GM12878 (cell line): Measurements from ENCODE around the gene CD27. TPM values are rescaled to one million over a fixed set of nuclear protein-coding genes. Genes with fewer than 3 reads are reported as not detected.

Experiments used
- ATAC-seq: fragments of 200-7000 bp; cut with Tn5 transposase; 3 replicates; pipeline ENCODE4 v1.9.1; 2020; ENCODE audit warnings: mild to moderate bottlenecking, moderate library complexity
- BruUV-seq: library from RNA; stranded (reverse); fragments of 400-500 nt; replicated peaks from 2 replicates; lab custom pipeline; 2021; lab: Mats Ljungman, UMichigan
- CTCF ChIA-PET: fragments of 300-600 bp; sonication (Branson Sonifier 250); formaldehyde crosslinking; extraction: SDS; loops from one replicate; lab custom pipeline; 2021; ENCODE audit warnings: inconsistent platforms; lab: Yijun Ruan, JAX
- POLR2A ChIA-PET: fragments of 350-600 bp; formaldehyde crosslinking; extraction: SDS; loops from one replicate; lab custom pipeline; 2021; ENCODE audit warnings: inconsistent platforms; lab: Charles Lee
- RAD21 ChIA-PET: fragments of 300-600 bp; sonication (Branson Sonifier 250); formaldehyde crosslinking; loops from one replicate; lab custom pipeline; 2023; ENCODE audit warnings: antibody characterized with exemption; ENCODE audit not compliant: unreplicated experiment; lab: Charles Lee
- SMC1A ChIA-PET: fragments of 300-600 bp; sonication (Branson Sonifier 250); formaldehyde crosslinking; loops from one replicate; lab custom pipeline; 2023; ENCODE audit not compliant: unreplicated experiment, uncharacterized antibody; lab: Charles Lee
- DNase-seq: peaks from one replicate; pipeline ENCODE4 v3.0.0-alpha.2; 2011; ENCODE audit warnings: low read depth, low spot score
- FAIRE-seq: peaks from 3 replicates; lab custom pipeline; 2011; peaks lifted over from hg19 to GRCh38; lab: Jason Lieb, UNC
- H2AFZ ChIP-seq: 2 replicates; pipeline ENCODE4 v1.6.0; 2011; ENCODE audit warnings: low read depth, low read length, control low read depth; ENCODE audit not compliant: control insufficient read depth
- H3K27ac ChIP-seq: 2 replicates; pipeline ENCODE4 v1.5.1; 2011; ENCODE audit warnings: control low read depth; ENCODE audit not compliant: control insufficient read depth, insufficient read depth
- H3K27me3 ChIP-seq, 2 experiments: replicated peaks in 1 of 2; 2 replicates each; pipeline versions ENCODE4 v1.6.0 to v1.6.1; 2011; ENCODE audit warnings: low read length in 1 of 2; ENCODE audit not compliant: control insufficient read depth in 2 of 2, insufficient read depth in 2 of 2
- H3K36me3 ChIP-seq, 2 experiments: 2 replicates each; pipeline ENCODE4 v1.5.1; 2011; ENCODE audit warnings: low read length in 1 of 2; ENCODE audit not compliant: control insufficient read depth in 2 of 2, insufficient read depth in 2 of 2
- H3K4me1 ChIP-seq: 2 replicates; pipeline ENCODE4 v1.6.1; 2011; ENCODE audit warnings: mild to moderate bottlenecking, low read length, moderate library complexity, mixed read lengths; ENCODE audit not compliant: control insufficient read depth, insufficient read depth
- H3K4me2 ChIP-seq: 2 replicates; pipeline ENCODE4 v1.6.0; 2011; ENCODE audit warnings: control low read depth; ENCODE audit not compliant: control insufficient read depth, insufficient read depth
- H3K4me3 ChIP-seq: fragments of 200-600 bp; sonication (generic); 2 replicates; pipeline ENCODE4 v1.5.1; 2016
- H3K79me2 ChIP-seq: 2 replicates; pipeline ENCODE4 v1.6.0; 2011; ENCODE audit warnings: low read length; ENCODE audit not compliant: control insufficient read depth, insufficient read depth
- H3K9ac ChIP-seq: 2 replicates; pipeline ENCODE4 v1.8.0; 2011; ENCODE audit warnings: low read length, control low read depth, mixed read lengths; ENCODE audit not compliant: control insufficient read depth, insufficient read depth
- H3K9me3 ChIP-seq: replicated peaks from 3 replicates; pipeline ENCODE4 v1.5.1; 2011; ENCODE audit warnings: mild to moderate bottlenecking, low read length; ENCODE audit not compliant: control insufficient read depth, insufficient read depth
- H4K20me1 ChIP-seq: 2 replicates; pipeline ENCODE4 v1.6.0; 2011; ENCODE audit not compliant: control insufficient read depth, insufficient read depth
- CBFB ChIP-seq: IDR thresholded peaks from 2 replicates; pipeline ENCODE4 v1.6.1; 2016; ENCODE audit warnings: antibody characterized with exemption, low read depth
- CBX3 ChIP-seq: fragments of 200-600 bp; sonication (generic); IDR thresholded peaks from 2 replicates; pipeline ENCODE4 v1.6.1; 2016; ENCODE audit warnings: low read depth, borderline replicate concordance
- CHD4 ChIP-seq: fragments of 200-600 bp; sonication (generic); IDR thresholded peaks from 2 replicates; pipeline ENCODE4 v1.6.1; 2016; ENCODE audit warnings: mild to moderate bottlenecking
- JUND ChIP-seq: IDR thresholded peaks from 2 replicates; pipeline ENCODE4 v1.6.1; 2012; ENCODE audit warnings: low read depth, mild to moderate bottlenecking, low read length, improper control_type of control experiment, moderate library complexity
- KLF5 ChIP-seq: fragments of 450-650 bp; IDR thresholded peaks from 2 replicates; pipeline ENCODE4 v1.6.1; 2014; ENCODE audit warnings: mild to moderate bottlenecking; ENCODE audit not compliant: partially characterized antibody
- MYC ChIP-seq: IDR thresholded peaks from 2 replicates; pipeline ENCODE4 v1.6.1; 2011; ENCODE audit warnings: mild to moderate bottlenecking, low read length, moderate library complexity, inconsistent platforms; ENCODE audit not compliant: insufficient read depth, insufficient replicate concordance, insufficient read length, severe bottlenecking
- NFXL1 ChIP-seq: fragments of 450-650 bp; IDR thresholded peaks from 2 replicates; pipeline ENCODE4 v1.6.1; 2017; ENCODE audit warnings: antibody characterized with exemption, mild to moderate bottlenecking, borderline replicate concordance
- PAX8 ChIP-seq: fragments of 450-650 bp; IDR thresholded peaks from 2 replicates; pipeline ENCODE4 v1.6.1; 2017; ENCODE audit warnings: mild to moderate bottlenecking, moderate library complexity
- POLR2AphosphoS5 ChIP-seq: IDR thresholded peaks from 2 replicates; pipeline ENCODE4 v1.6.1; 2011; ENCODE audit warnings: mild to moderate bottlenecking, low read length, inconsistent platforms
- RB1 ChIP-seq: fragments of 450-650 bp; formaldehyde crosslinking; IDR thresholded peaks from 2 replicates; pipeline ENCODE4 v1.6.1; 2017; ENCODE audit warnings: mild to moderate bottlenecking, borderline replicate concordance
- REST ChIP-seq: IDR thresholded peaks from 2 replicates; pipeline ENCODE4 v1.6.1; 2012; ENCODE audit warnings: mild to moderate bottlenecking, low read depth, low read length
- ZNF384 ChIP-seq: IDR thresholded peaks from 2 replicates; pipeline ENCODE4 v1.6.1; 2012; ENCODE audit warnings: low read depth, mild to moderate bottlenecking, low read length, improper control_type of control experiment, borderline replicate concordance
- WGBS: methylation state at CpG from one replicate; pipeline ENCODE4 v1.1.6; 2016; ENCODE audit warnings: low lambda C conversion rate; ENCODE audit not compliant: insufficient replicate concordance, insufficient coverage; ENCODE audit errors: missing lambda C conversion rate; 5-methylcytosine and 5-hydroxymethylcytosine counted together
- in situ Hi-C: fragments of 300-500 bp; cut with MboI; formaldehyde crosslinking; loops from 9 replicates; pipeline ENCODE4 v1.14.3; 2018; ENCODE audit warnings: mixed read lengths
- intact Hi-C: fragments of 100-400 bp; cut with micrococcal nuclease; formaldehyde crosslinking; loops from one replicate; pipeline ENCODE4 v1.14.2; 2022; ENCODE audit not compliant: unreplicated experiment
- polyA plus RNA-seq, 11 experiments: library from polyadenylated mRNA; depleted of rRNA in 4 of 11; unstranded in 6 of 11; stranded (reverse) in 5 of 11; fragments of >200 nt; fragmentation: Nextera tagmentation in 4 of 11; fragmentation: Illumina TruSeq in 1 of 11; extraction: Ambion mirVana in 4 of 11; extraction: Trizol in 1 of 11; gene quantifications; 1 replicate in 1 of 11; 2 replicates in 10 of 11; pipeline versions ENCODE4 v1.2.1 to v1.2.3, GENCODE V29; 2011 to 2016; ENCODE audit warnings: inconsistent platforms in 2 of 11, missing spikeins in 2 of 11, low read depth in 1 of 11
- total RNA-seq, 4 experiments: library from RNA; depleted of rRNA in 3 of 4; stranded (reverse); fragments of >200 nt in 3 of 4; fragmentation: Illumina TruSeq in 1 of 4; extraction: Trizol in 1 of 4; gene quantifications; 2 replicates each; pipeline versions ENCODE4 v1.2.1 to v1.2.3, GENCODE V29; 2013 to 2021

The CD27 gene
- total and polyA plus RNA-seq, 10 of the 15 experiments (the other 5 are each of a cell fraction or from before 2014, with no cell fraction given) = 4.9 to 184 (median 106) TPM

GRCh38 chr12:6462234-6462995 is 17.7 kb downstream of the CD27 start (continued):
- TF ChIP-seq REST (no peak), JUND (no peak), CBFB (0 out of 2 replicates have a peak, but pooled peaks have one; percentile 4), MYC (no peak)

- TF ChIP-seq ZNF384 (no peak), KLF5 (no peak), RB1 (no peak), CHD4 (no peak), POLR2AphosphoS5 (no peak), PAX8 (no peak), CBX3 (no peak), NFXL1 (no peak)
- TF ChIP-seq, all 136 proteins: peak for 0
- BruUV-seq = no TSS peak
- ATAC-seq (no peak), DNase-seq (no peak), FAIRE-seq (no peak)
- CTCF ChIA-PET = interaction anchor here (0.8 to 7.3 kb wide), 16 partner anchors 10 to 181 kb away, joined by 3 to 147 read pairs (median 5); partner anchors contain the start of genes CD27 and MRPL51
- Histone ChIP-seq H3K4me2 (peak overlapping the region; percentile 75; the same call in 1 of the 2 replicates), H3K27me3 (no peaks in the 10 kb centered on the region), H3K9me3 (no peaks in the 10 kb centered on the region), H3K36me3 (peaks cover 28 to 46% of the 10 kb centered on the region in 2 experiments), H3K4me1 (peaks cover 51% of the 10 kb centered on the region), H2AFZ (no peak overlapping the region), H3K9ac (no peak overlapping the region), H3K79me2 (peaks cover 71% of the 10 kb centered on the region), H4K20me1 (no peaks in the 10 kb centered on the region), H3K27ac (peak overlapping the region; percentile 89), H3K4me3 (no peak overlapping the region)
- POLR2A ChIA-PET = interaction anchor here (0.5 to 10.3 kb wide), 5 partner anchors 17 to 266 kb away, joined by 6 to 384 read pairs (median 33); partner anchors contain the start of genes CD27 and TAPBPL
- SMC1A ChIA-PET = interaction anchor here (0.9 to 8.7 kb wide), 14 partner anchors 9 to 137 kb away, joined by 3 to 169 read pairs (median 10); partner anchors contain the start of genes CD27, GAPDH and TAPBPL
- in situ Hi-C loops = loop anchor here (5.0 kb wide), 1 partner anchor 36 kb away; no protein-coding TSS in a partner anchor
- intact Hi-C loops = no loop called here
- RAD21 ChIA-PET = interaction anchor here (1.0 to 8.8 kb wide), 11 partner anchors 8 to 141 kb away, joined by 3 to 319 read pairs (median 4); partner anchors contain the start of genes CD27 and TAPBPL
- 72% methylated on average over 7 of the region's 7 CpGs for WGBS
These were observed 18.5 kb downstream of the CD27 start for GRCh38 chr12:6463216-6463615.
